Measurements from ENCODE around the gene NUMBL. TPM values are rescaled to one million over a fixed set of nuclear protein-coding genes. Genes with fewer than 3 reads are reported as not detected.

The NUMBL gene
- polyA plus RNA-seq, 2 of the 4 experiments (the other 2 are of a cell fraction): 21.1 to 28.7 TPM

DNA sequence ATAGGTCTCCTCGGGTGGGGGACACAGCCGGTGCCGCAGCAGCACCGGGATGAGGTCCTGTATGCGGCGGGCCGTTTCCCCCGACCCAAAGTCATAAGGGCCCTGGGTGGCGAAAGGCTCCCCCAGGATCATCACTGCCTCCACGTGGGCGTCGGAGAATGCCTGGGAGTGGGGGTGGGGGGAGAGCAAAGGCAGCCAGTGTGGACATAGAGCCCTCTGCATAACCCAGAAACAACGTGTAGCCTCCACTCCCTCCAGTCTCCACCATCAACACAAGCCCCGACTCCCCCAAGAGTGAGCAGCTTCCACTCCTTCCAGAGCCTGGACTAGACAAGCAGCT, 1.7 kb upstream of the NUMBL start (continued):
- TF ChIP-seq CHD4 (IDR thresholded peaks at IDR 0.05; ENCODE audit: borderline replicate concordance) (no peak), EHMT2 (IDR thresholded peaks at IDR 0.05; ENCODE audit: low read depth) (no peak), SMC3 (IDR thresholded peaks at IDR 0.05) (no peak)
- TF ChIP-seq, protein P1, sequence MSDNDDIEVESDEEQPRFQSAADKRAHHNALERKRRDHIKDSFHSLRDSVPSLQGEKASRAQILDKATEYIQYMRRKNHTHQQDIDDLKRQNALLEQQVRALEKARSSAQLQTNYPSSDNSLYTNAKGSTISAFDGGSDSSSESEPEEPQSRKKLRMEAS (IDR thresholded peaks at IDR 0.05): no peak

DNA sequence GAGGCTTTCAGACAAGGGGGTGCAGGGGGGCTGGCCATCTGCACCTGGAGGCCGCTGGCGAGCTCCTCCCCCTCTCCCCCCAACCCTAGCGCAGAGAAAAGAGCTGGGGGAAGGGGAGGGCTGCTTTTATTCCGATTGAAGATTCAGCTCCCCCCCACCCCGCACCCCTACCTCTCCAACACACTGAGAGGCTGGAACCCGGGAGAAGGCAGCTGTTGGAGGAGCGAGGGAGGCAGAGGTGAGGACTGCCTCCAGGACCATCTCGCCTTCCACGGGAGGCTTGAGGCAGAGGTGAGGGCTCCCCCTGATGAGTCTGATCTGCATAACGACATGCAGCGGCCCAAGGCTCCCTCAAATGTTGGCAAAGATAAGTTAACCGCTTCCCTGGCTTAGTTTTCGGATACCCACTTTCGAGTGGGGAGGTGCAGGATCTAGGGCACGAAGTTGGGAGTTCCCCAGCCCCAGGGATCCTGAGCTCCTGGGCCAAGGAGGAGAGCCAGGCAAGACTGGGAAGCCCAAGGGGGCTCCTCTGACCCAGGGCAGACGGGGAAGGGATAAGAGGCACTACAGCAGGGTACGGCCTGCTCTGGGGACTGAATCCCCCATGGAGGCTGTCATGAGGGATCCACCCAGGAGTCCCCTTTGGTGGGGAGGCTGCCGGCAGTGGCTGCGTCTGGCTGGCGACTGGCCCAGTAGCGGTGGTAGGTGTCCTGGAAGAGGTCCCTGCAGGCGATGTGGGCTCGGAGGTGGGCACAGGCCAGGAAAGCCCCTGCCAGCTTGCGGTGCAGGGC, 1.2 kb upstream of the NUMBL start:
- no peaks in the 10 kb centered on the region for H3K9me3 ChIP-seq
- peak overlapping the region; percentile 99 for H3K4me2 ChIP-seq
- ATAC-seq: peak in 1 of 2 experiments; percentile 5; a peak in 3 of 6 replicates
- POLR2A ChIA-PET: interaction anchor here (0.7 to 2.3 kb wide), 11 partner anchors 10 to 107 kb away, joined by 3 to 37 read pairs (median 7); partner anchors contain the start of genes ACTMAP, COQ8B, EGLN2 and ITPKC
- peak; percentile 49 to 53 for DNase-seq (ENCODE audit: low read depth in 1 of 2, low spot score in 1 of 2)
- peak overlapping the region; percentile 93 to 99 for H3K27ac ChIP-seq
- CTCF ChIA-PET: interaction anchor here (0.7 to 5.3 kb wide), 12 partner anchors 9 to 107 kb away, joined by 3 to 66 read pairs (median 4); partner anchors contain the start of gene EGLN2
- peaks cover 42% of the 10 kb centered on the region for H3K4me1 ChIP-seq
- TF ChIP-seq, protein P2, sequence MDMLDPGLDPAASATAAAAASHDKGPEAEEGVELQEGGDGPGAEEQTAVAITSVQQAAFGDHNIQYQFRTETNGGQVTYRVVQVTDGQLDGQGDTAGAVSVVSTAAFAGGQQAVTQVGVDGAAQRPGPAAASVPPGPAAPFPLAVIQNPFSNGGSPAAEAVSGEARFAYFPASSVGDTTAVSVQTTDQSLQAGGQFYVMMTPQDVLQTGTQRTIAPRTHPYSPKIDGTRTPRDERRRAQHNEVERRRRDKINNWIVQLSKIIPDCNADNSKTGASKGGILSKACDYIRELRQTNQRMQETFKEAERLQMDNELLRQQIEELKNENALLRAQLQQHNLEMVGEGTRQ (IDR thresholded peaks at IDR 0.05): 0 out of 2 replicates have a peak, but pooled peaks have one; percentile 1
- TF ChIP-seq HOXB5 (CRISPR knock-in tag; IDR thresholded peaks at IDR 0.05): 0 out of 2 replicates have a peak, but pooled peaks have one; percentile 13
- TF ChIP-seq HDAC2 (IDR thresholded peaks at IDR 0.05): no peak
- TF ChIP-seq EHMT2 (IDR thresholded peaks at IDR 0.05; ENCODE audit: low read depth): no peak
- no peak for TF ChIP-seq BHLHE40 (IDR thresholded peaks at IDR 0.05; ENCODE audit: low read depth, low read length)
- TF ChIP-seq FOSB (CRISPR knock-in tag; IDR thresholded peaks at IDR 0.05): peak; percentile 53; the same call in 1 of the 2 replicates
- no peak for TF ChIP-seq JUN (IDR thresholded peaks at IDR 0.05)
- TF ChIP-seq PHF8 (IDR thresholded peaks at IDR 0.05; ENCODE audit: borderline replicate concordance, low read depth): no peak
- TF ChIP-seq, protein P3, sequence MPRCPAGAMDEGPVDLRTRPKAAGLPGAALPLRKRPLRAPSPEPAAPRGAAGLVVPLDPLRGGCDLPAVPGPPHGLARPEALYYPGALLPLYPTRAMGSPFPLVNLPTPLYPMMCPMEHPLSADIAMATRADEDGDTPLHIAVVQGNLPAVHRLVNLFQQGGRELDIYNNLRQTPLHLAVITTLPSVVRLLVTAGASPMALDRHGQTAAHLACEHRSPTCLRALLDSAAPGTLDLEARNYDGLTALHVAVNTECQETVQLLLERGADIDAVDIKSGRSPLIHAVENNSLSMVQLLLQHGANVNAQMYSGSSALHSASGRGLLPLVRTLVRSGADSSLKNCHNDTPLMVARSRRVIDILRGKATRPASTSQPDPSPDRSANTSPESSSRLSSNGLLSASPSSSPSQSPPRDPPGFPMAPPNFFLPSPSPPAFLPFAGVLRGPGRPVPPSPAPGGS (IDR thresholded peaks at IDR 0.05): no peak
- TF ChIP-seq, protein P4, sequence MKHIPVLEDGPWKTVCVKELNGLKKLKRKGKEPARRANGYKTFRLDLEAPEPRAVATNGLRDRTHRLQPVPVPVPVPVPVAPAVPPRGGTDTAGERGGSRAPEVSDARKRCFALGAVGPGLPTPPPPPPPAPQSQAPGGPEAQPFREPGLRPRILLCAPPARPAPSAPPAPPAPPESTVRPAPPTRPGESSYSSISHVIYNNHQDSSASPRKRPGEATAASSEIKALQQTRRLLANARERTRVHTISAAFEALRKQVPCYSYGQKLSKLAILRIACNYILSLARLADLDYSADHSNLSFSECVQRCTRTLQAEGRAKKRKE (CRISPR knock-in tag; IDR thresholded peaks at IDR 0.05; ENCODE audit: low read depth): 0 out of 2 replicates have a peak, but pooled peaks have one; percentile 2
- FAIRE-seq: no peak
- 86% methylated on average over 23 of the region's 24 CpGs for WGBS (ENCODE audit: missing lambda C conversion rate)
- H3K4me3 ChIP-seq: peak overlapping the region; percentile 73

DNA sequence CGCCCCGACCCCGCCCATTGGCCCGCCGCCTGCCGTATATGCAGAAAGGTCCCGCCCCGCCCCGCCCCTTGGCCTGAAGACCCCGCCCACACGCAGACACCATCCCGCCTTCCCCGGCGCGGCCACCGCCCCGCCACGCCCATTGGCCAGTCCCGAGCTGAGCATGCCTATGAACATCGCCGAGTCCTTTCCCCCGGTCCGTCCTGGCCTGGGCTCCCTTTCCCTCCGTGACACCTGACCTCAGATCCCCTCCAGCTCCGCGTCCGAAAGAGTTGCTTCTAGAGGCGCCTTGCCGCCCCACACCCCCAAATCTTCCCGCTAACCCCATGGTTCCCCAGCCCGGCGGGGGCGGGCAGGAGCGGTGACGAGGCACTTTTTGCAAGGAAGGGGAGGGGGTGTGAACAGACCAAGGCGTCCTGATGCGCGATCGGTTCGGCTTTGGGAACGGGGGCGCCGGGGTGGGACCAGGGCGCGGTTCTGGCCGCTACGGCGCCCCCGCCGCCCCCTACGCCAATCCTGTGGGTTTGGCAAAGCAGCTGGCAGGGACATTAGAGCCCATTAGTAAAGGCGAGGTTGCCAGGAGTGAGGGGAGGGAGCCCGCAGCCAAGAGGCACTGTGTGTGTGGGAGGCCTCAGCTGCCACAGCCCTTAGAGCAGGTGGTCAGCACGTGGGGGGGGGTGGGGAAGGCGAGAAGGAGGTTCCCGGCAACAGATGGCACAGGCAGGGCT, 406 bp upstream of the NUMBL start:
- FAIRE-seq (peak; percentile 84), ATAC-seq (peak; percentile 60 to 89), DNase-seq (ENCODE audit: low read depth in 1 of 2, low spot score in 1 of 2) (peak; percentile 98 to 100)
- 2% methylated on average over 31 of the region's 56 CpGs for whole genome bisulfite sequencing (ENCODE audit: missing lambda C conversion rate)
- peak overlapping the region; percentile 99 for H3K4me2 ChIP-seq
- H3K9me3 ChIP-seq: no peaks in the 10 kb centered on the region
- CTCF ChIA-PET: interaction anchor here (0.9 to 5.3 kb wide), 7 partner anchors 10 to 53 kb away, joined by 3 to 66 read pairs (median 4); no protein-coding TSS in a partner anchor
- H3K27ac ChIP-seq: peak overlapping the region; percentile 93 to 99
- POLR2A ChIA-PET: interaction anchor here (0.6 to 2.3 kb wide), 19 partner anchors 10 to 1339 kb away, joined by 3 to 37 read pairs (median 5); partner anchors contain the start of genes ACTMAP, COQ8B, EGLN2 and HNRNPUL1
- peaks cover 42% of the 10 kb centered on the region for H3K4me1 ChIP-seq
- peak overlapping the region; percentile 73 for H3K4me3 ChIP-seq
- TF ChIP-seq, protein P2 (IDR thresholded peaks at IDR 0.05): peak; percentile 2; the same call in 1 of the 2 replicates
- TF ChIP-seq TP53 (CRISPR knock-in tag; IDR thresholded peaks at IDR 0.05): peak; percentile 92
- TF ChIP-seq, protein P5, sequence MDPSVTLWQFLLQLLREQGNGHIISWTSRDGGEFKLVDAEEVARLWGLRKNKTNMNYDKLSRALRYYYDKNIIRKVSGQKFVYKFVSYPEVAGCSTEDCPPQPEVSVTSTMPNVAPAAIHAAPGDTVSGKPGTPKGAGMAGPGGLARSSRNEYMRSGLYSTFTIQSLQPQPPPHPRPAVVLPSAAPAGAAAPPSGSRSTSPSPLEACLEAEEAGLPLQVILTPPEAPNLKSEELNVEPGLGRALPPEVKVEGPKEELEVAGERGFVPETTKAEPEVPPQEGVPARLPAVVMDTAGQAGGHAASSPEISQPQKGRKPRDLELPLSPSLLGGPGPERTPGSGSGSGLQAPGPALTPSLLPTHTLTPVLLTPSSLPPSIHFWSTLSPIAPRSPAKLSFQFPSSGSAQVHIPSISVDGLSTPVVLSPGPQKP (IDR thresholded peaks at IDR 0.05; ENCODE audit: low read depth, low read length): peak; percentile 43; the same call in 1 of the 2 replicates
- TF ChIP-seq JUN (IDR thresholded peaks at IDR 0.05): peak; percentile 90 to 97
- no peak for TF ChIP-seq JUNB (IDR thresholded peaks at IDR 0.05)
- TF ChIP-seq HOXA7 (CRISPR knock-in tag; IDR thresholded peaks at IDR 0.05): 0 out of 2 replicates have a peak, but pooled peaks have one; percentile 55
- peak; percentile 86 for TF ChIP-seq RARB (CRISPR knock-in tag; IDR thresholded peaks at IDR 0.05)
- TF ChIP-seq EHMT2 (IDR thresholded peaks at IDR 0.05; ENCODE audit: low read depth): no peak
- TF ChIP-seq, protein P6, sequence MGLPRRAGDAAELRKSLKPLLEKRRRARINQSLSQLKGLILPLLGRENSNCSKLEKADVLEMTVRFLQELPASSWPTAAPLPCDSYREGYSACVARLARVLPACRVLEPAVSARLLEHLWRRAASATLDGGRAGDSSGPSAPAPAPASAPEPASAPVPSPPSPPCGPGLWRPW (IDR thresholded peaks at IDR 0.05): no peak
- TF ChIP-seq CHD4 (IDR thresholded peaks at IDR 0.05; ENCODE audit: borderline replicate concordance): no peak
- TF ChIP-seq MAZ (IDR thresholded peaks at IDR 0.05; ENCODE audit: borderline replicate concordance, low read depth, low read length): peak; percentile 68; the same call in 1 of the 2 replicates
- TF ChIP-seq ZSCAN20 (CRISPR knock-in tag; IDR thresholded peaks at IDR 0.05): no peak
- TF ChIP-seq HDAC2 (IDR thresholded peaks at IDR 0.05): no peak
- no peak for TF ChIP-seq KDM5A (IDR thresholded peaks at IDR 0.05)
- TF ChIP-seq GATA3 (IDR thresholded peaks at IDR 0.05; ENCODE audit: borderline replicate concordance): no peak; the same call in 1 of the 2 replicates
- peak; percentile 81; the same call in 1 of the 2 replicates for TF ChIP-seq MYC (IDR thresholded peaks at IDR 0.05; ENCODE audit: borderline replicate concordance, low read length)
- peak; percentile 99 for TF ChIP-seq MAFK (IDR thresholded peaks at IDR 0.05; ENCODE audit: partially characterized antibody)

Data from A549 (cell line).